ENCODE data around the gene CD58. TPM values are rescaled to one million over a fixed set of nuclear protein-coding genes. Genes with fewer than 3 reads are reported as not detected.
A peak's percentile ranks its signal among the peaks of the same experiment; 100 is the strongest.

CD58 gene
- total RNA-seq, 1 experiment from 2014 or later, result 23.6 TPM

- Histone ChIP-seq H3K27ac (no peak overlapping the region), H3K9me3 (ENCODE audit: insufficient read depth, low read depth) (no peaks in the 10 kb centered on the region), H3K9me2 (ENCODE audit: insufficient read depth) (no peaks in the 10 kb centered on the region), H3F3A (ENCODE audit: insufficient read depth, low read depth) (peaks cover 31% of the 10 kb centered on the region), H2AFZ (no peak overlapping the region), H3K4me2 (no peak overlapping the region), H3K4me3 (no peak overlapping the region), H3K4me1 (replicated peaks; ENCODE audit: insufficient read depth) (peaks cover 72% of the 10 kb centered on the region), H4K20me1 (ENCODE audit: insufficient read depth) (no peaks in the 10 kb centered on the region), H3K36me3 (ENCODE audit: low read depth) (no peaks in the 10 kb centered on the region), H3K27me3 (ENCODE audit: insufficient read depth, low read depth) (no peaks in the 10 kb centered on the region), H3K79me2 (ENCODE audit: low read depth) (no peaks in the 10 kb centered on the region)
- ChIA-PET POLR2A (ENCODE audit: unreplicated experiment) (no interaction called here), CTCF (interaction anchor here (0.5 to 1.0 kb wide), 2 partner anchors 78 to 354 kb away, joined by 3 to 9 read pairs; partner anchors contain the start of gene CD58)
- TF ChIP-seq EZH2 (IDR thresholded peaks at IDR 0.05; ENCODE audit: low read depth) (no peak), CTCF (conservative IDR thresholded peaks at IDR 0.05) (no peak)
- no peak for DNase-seq
- no TSS peak for BruUV-seq (replicated peaks)
- intact Hi-C loops (cut with micrococcal nuclease; ENCODE audit: unreplicated experiment), result loop anchor here (10.0 kb wide), 1 partner anchor 708 kb away; no protein-coding TSS in a partner anchor
Observed at GRCh38 chr1:116492358-116492811, 78.4 kb downstream of the CD58 start.

- Histone ChIP-seq H3K79me2 (ENCODE audit: low read depth) (no peaks in the 10 kb centered on the region), H3K27ac (no peak overlapping the region), H4K20me1 (ENCODE audit: insufficient read depth) (no peaks in the 10 kb centered on the region), H3F3A (ENCODE audit: insufficient read depth, low read depth) (peaks cover 33% of the 10 kb centered on the region), H3K4me2 (no peak overlapping the region), H3K4me3 (no peak overlapping the region), H2AFZ (no peak overlapping the region), H3K27me3 (ENCODE audit: insufficient read depth, low read depth) (no peaks in the 10 kb centered on the region), H3K9me2 (ENCODE audit: insufficient read depth) (no peaks in the 10 kb centered on the region), H3K36me3 (ENCODE audit: low read depth) (no peaks in the 10 kb centered on the region), H3K4me1 (replicated peaks; ENCODE audit: insufficient read depth) (peaks cover 72% of the 10 kb centered on the region), H3K9me3 (ENCODE audit: insufficient read depth, low read depth) (no peaks in the 10 kb centered on the region)
- CTCF ChIA-PET, result interaction anchor here (1.0 kb wide), 1 partner anchor 353 kb away, joined by 3 read pairs; no protein-coding TSS in a partner anchor
- BruUV-seq (replicated peaks), result no TSS peak
- no peak for TF ChIP-seq CTCF (conservative IDR thresholded peaks at IDR 0.05)
- no peak for TF ChIP-seq EZH2 (IDR thresholded peaks at IDR 0.05; ENCODE audit: low read depth)
- intact Hi-C loops (cut with micrococcal nuclease; ENCODE audit: unreplicated experiment), result loop anchor here (10.0 kb wide), 1 partner anchor 707 kb away; no protein-coding TSS in a partner anchor
- no peak for DNase-seq
- POLR2A ChIA-PET (ENCODE audit: unreplicated experiment), result no interaction called here
Observed at GRCh38 chr1:116491700-116492357, 79.0 kb downstream of the CD58 start.

GRCh38 chr1:116490588-116490987, 80.2 kb downstream of the CD58 start:
- CTCF ChIA-PET, result no interaction called here
- intact Hi-C loops (cut with micrococcal nuclease; ENCODE audit: unreplicated experiment), result loop anchor here (10.0 kb wide), 1 partner anchor 706 kb away; no protein-coding TSS in a partner anchor
- POLR2A ChIA-PET (ENCODE audit: unreplicated experiment), result interaction anchor here (0.6 kb wide), 2 partner anchors 19 to 596 kb away, joined by 4 to 6 read pairs; no protein-coding TSS in a partner anchor

More at GRCh38 chr1:116490588-116490987, 80.2 kb downstream of the CD58 start:
- Histone ChIP-seq H3K4me3 (no peak overlapping the region), H3K9me2 (ENCODE audit: insufficient read depth) (no peaks in the 10 kb centered on the region), H2AFZ (no peak overlapping the region), H3K9me3 (ENCODE audit: insufficient read depth, low read depth) (no peaks in the 10 kb centered on the region), H3K4me1 (replicated peaks; ENCODE audit: insufficient read depth) (peaks cover 72% of the 10 kb centered on the region), H3K36me3 (ENCODE audit: low read depth) (no peaks in the 10 kb centered on the region), H3F3A (ENCODE audit: insufficient read depth, low read depth) (peaks cover 45% of the 10 kb centered on the region), H3K27me3 (ENCODE audit: insufficient read depth, low read depth) (no peaks in the 10 kb centered on the region), H3K4me2 (peak overlapping the region; percentile 57), H3K27ac (peak overlapping the region; percentile 93), H3K79me2 (ENCODE audit: low read depth) (no peaks in the 10 kb centered on the region), H4K20me1 (ENCODE audit: insufficient read depth) (no peaks in the 10 kb centered on the region)
- BruUV-seq (replicated peaks), result no TSS peak
- DNase-seq, result no peak
- TF ChIP-seq CTCF (conservative IDR thresholded peaks at IDR 0.05) (no peak), EZH2 (IDR thresholded peaks at IDR 0.05; ENCODE audit: low read depth) (no peak)
